Measurements from ENCODE around the gene TAS2R30.

TAS2R30 gene

DNA sequence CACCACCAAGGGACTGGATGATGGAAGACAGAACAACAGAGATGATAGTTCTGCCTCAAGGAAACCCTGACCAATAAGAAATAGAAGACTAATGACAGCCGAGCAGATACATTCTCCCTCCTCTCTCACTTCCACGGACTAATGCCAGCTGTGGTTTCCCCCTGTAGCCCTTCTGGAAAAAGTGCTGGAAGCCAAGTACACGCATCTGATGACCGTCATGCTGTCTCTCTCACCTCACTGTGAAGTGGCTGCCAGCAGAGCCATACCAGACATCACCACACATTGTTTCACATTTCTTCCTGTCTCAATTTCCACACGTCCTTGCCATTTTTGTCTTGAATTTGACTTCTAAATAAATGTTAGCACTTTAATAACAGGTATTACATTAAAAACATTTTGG lies 45.2 kb downstream of the TAS2R30 start:
- no peaks in the 10 kb centered on the region for H3K4me1 ChIP-seq (ENCODE audit: control insufficient read depth, insufficient read depth, low read length)
- H3K27me3 ChIP-seq (ENCODE audit: control insufficient read depth, insufficient read depth, low read length, poor library complexity, severe bottlenecking): no peaks in the 10 kb centered on the region
- no peak overlapping the region for H3K27ac ChIP-seq (ENCODE audit: insufficient read depth, low read depth, low read length, poor library complexity, severe bottlenecking)
- H3K4me3 ChIP-seq (ENCODE audit: insufficient read depth, low read depth, low read length): no peak overlapping the region
- no CpG with 5 or more reads among the region's 5 CpGs for WGBS, 2 experiments
- H3K9me3 ChIP-seq (ENCODE audit: control insufficient read depth, low read length): no peaks in the 10 kb centered on the region
- no peaks in the 10 kb centered on the region for H3K36me3 ChIP-seq (ENCODE audit: control insufficient read depth, insufficient read depth, low read length)

DNA sequence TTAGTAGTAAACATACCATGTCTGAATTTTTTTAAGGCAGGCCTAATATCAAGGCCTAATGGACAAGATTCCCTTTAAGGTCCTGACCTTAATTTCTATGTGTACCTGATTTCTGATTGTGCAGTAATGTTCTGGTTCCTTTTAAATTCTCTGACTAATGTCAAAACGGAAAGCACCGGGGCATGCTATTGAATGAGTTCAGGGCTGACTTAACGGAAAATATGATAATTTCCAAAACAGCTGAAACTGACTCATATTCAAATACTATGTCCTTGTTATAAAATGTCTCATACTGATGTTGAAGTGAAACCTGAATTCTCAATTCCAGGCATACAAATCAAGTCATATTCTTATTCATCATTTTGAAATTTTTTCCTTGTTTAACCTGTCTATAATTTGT lies 49.0 kb downstream of the TAS2R30 start:
- WGBS, 2 experiments: no CpG with 5 or more reads among the region's 3 CpGs
- H3K4me1 ChIP-seq (ENCODE audit: control insufficient read depth, insufficient read depth, low read length): no peaks in the 10 kb centered on the region
- H3K36me3 ChIP-seq (ENCODE audit: control insufficient read depth, insufficient read depth, low read length): no peaks in the 10 kb centered on the region
- H3K27me3 ChIP-seq (ENCODE audit: control insufficient read depth, insufficient read depth, low read length, poor library complexity, severe bottlenecking): no peaks in the 10 kb centered on the region
- H3K27ac ChIP-seq (ENCODE audit: insufficient read depth, low read depth, low read length, poor library complexity, severe bottlenecking): no peak overlapping the region
- no peaks in the 10 kb centered on the region for H3K9me3 ChIP-seq (ENCODE audit: control insufficient read depth, low read length)
- H3K4me3 ChIP-seq (ENCODE audit: insufficient read depth, low read depth, low read length): no peak overlapping the region

Data from ectodermal cell (in vitro differentiated cells).